SU-DHL-6 (cell line): Measurements from ENCODE around the gene GMPPA.

Source experiments
- EZH2phosphoT487 ChIP-seq: fragments of 200-600 bp; sonication (generic), shearing (Covaris generic); conservative IDR thresholded peaks from 2 replicates; pipeline ENCODE4 v1.6.1; 2018; ENCODE audit warnings: mild to moderate bottlenecking, antibody characterized with exemption, low read length, moderate library complexity, mixed read lengths
- TF ChIP-seq, protein P1 (sequence below): fragments of 200-600 bp; sonication (generic); IDR thresholded peaks from one replicate; pipeline ENCODE4 v1.5.1; 2017; ENCODE audit warnings: antibody characterized with exemption, mild to moderate bottlenecking, low read length, moderate library complexity; ENCODE audit not compliant: insufficient read depth, poor library complexity, severe bottlenecking

DNA sequence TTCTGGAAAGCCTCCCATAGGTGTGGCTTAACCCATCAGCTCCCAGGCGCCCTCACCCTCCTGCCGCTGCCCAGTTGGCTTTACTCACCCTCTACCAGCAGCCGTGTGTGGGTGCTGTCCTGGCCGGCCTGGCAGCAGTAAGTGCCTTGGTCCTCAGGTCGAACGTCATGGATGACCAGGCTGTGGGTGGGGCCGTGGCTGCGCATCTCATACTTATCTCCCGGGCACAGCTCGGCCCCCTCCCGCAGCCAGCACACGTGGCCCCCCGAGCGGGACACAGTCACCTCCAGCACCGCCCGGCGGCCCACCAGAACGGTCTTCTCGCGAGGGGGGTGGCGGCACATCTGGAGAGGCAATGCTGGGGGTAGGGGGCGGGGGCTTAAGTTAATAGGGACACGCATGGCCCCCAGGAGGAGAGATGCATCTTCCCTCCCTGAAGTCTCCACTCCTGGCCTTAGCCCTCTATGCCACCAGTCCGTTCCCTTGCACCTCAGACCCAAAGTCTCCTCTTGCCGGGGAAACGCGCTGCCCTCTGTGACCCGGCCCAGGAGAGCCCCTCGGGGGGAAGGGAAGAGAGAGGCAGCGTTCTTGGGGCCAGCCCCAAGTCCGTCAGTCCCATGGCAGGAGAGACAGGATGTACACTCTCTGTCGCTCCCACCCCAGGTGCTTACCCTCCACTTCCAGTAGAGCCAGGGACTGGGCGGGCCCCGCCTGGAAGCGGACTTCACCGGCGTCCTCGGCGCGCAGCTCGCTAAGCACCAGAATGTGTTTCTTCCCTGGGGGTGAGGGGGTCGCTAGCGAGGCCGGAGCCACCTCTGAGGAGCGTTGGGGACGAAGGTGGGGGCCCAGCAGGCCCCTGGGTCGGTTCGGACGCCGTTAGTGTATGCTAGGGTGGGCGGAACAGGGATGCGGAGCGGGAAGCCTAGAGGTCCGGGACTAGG is 53.0 kb downstream of the GMPPA start:
- TF ChIP-seq, protein P1, sequence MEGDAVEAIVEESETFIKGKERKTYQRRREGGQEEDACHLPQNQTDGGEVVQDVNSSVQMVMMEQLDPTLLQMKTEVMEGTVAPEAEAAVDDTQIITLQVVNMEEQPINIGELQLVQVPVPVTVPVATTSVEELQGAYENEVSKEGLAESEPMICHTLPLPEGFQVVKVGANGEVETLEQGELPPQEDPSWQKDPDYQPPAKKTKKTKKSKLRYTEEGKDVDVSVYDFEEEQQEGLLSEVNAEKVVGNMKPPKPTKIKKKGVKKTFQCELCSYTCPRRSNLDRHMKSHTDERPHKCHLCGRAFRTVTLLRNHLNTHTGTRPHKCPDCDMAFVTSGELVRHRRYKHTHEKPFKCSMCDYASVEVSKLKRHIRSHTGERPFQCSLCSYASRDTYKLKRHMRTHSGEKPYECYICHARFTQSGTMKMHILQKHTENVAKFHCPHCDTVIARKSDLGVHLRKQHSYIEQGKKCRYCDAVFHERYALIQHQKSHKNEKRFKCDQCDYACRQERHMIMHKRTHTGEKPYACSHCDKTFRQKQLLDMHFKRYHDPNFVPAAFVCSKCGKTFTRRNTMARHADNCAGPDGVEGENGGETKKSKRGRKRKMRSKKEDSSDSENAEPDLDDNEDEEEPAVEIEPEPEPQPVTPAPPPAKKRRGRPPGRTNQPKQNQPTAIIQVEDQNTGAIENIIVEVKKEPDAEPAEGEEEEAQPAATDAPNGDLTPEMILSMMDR, result no peak
- no peak for TF ChIP-seq EZH2phosphoT487
